SK-N-SH treated with all-trans-retinoic acid at 6 μM for 48 hours (cell line): ENCODE measurements around the gene PRKAG2.
"Not testable (repeated sequence)": the region's sequence is repeated elsewhere in the genome, so short reads cannot be mapped to it uniquely, and the experiment has no call there.

Source experiments
- ARNTL ChIP-seq: fragments of 450-650 bp; formaldehyde crosslinking; IDR thresholded peaks from 2 replicates; pipeline ENCODE4 v1.5.0; 2020; ENCODE audit warnings: low read depth, mild to moderate bottlenecking, moderate library complexity, borderline replicate concordance
- PATZ1 ChIP-seq: fragments of 250-450 bp; sonication (Bioruptor Pico); IDR thresholded peaks from 2 replicates; pipeline ENCODE4 v1.8.0; 2020; ENCODE audit warnings: mild to moderate bottlenecking, moderate library complexity, borderline replicate concordance
- RARB ChIP-seq: fragments of 250-450 bp; sonication (Bioruptor Pico); IDR thresholded peaks from 2 replicates; pipeline ENCODE4 v1.8.0; 2021; ENCODE audit warnings: mild to moderate bottlenecking, moderate library complexity
- SNAI2 ChIP-seq: fragments of 250-450 bp; sonication (Bioruptor Pico); IDR thresholded peaks from 2 replicates; pipeline ENCODE4 v1.5.0; 2020; ENCODE audit warnings: mild to moderate bottlenecking, moderate library complexity
- TOX ChIP-seq: fragments of 250-450 bp; sonication (Bioruptor Pico); IDR thresholded peaks from 2 replicates; pipeline ENCODE4 v1.8.0; 2021; ENCODE audit warnings: mild to moderate bottlenecking, moderate library complexity, borderline replicate concordance
- ZC3H10 ChIP-seq: fragments of 250-450 bp; sonication (Bioruptor Pico); IDR thresholded peaks from 2 replicates; pipeline ENCODE4 v1.5.1; 2021; ENCODE audit warnings: mild to moderate bottlenecking, moderate library complexity
- ZNF565 ChIP-seq: fragments of 450-650 bp; formaldehyde crosslinking; conservative IDR thresholded peaks from 2 replicates; pipeline ENCODE4 v1.5.0; 2020; ENCODE audit warnings: low read depth, mild to moderate bottlenecking, moderate library complexity
- ZNF8 ChIP-seq: fragments of 450-650 bp; formaldehyde crosslinking; IDR thresholded peaks from 2 replicates; pipeline ENCODE4 v1.5.0; 2020; ENCODE audit warnings: mild to moderate bottlenecking, moderate library complexity
- TF ChIP-seq, protein P1 (sequence below): fragments of 250-450 bp; sonication (Bioruptor Pico); IDR thresholded peaks from 2 replicates; pipeline ENCODE4 v1.5.1; 2020; ENCODE audit warnings: low read depth, mild to moderate bottlenecking, moderate library complexity

DNA sequence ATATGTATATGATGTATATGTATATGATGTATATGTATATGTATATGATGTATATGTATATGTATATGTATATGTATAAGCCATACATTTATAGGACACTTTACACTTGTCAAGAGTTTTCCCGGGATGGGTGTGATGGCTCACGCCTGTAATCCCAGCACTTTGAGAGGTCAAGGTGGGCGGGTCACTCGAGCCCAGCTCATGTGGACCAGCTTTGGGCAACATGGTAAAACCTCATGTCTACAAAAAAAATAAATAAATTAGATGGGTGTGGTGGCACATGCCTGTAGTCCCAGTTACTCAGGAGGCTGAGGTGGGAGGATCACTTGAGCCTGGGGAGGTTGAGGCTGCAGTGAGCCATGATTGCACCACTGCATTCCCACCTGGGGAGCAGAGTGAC is 2.4 kb downstream of the PRKAG2 start:
- TF ChIP-seq ZNF8 (CRISPR knock-in tag); ZC3H10 (CRISPR knock-in tag); TOX; SNAI2 (CRISPR knock-in tag); RARB; PATZ1 (CRISPR knock-in tag); ZNF565 (CRISPR knock-in tag); ARNTL (CRISPR knock-in tag): not testable (repeated sequence)
- TF ChIP-seq, protein P1, sequence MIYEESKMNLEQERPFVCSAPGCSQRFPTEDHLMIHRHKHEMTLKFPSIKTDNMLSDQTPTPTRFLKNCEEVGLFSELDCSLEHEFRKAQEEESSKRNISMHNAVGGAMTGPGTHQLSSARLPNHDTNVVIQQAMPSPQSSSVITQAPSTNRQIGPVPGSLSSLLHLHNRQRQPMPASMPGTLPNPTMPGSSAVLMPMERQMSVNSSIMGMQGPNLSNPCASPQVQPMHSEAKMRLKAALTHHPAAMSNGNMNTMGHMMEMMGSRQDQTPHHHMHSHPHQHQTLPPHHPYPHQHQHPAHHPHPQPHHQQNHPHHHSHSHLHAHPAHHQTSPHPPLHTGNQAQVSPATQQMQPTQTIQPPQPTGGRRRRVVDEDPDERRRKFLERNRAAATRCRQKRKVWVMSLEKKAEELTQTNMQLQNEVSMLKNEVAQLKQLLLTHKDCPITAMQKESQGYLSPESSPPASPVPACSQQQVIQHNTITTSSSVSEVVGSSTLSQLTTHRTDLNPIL = not testable (repeated sequence)
